ENCODE measurements around the gene BNIP1.
A peak's percentile ranks its signal among the peaks of the same experiment; 100 is the strongest.

BNIP1 gene

GRCh38 chr5:173165177-173166016 lies 21.1 kb downstream of the BNIP1 start:
- peak in 1 of 2 experiments; percentile 11 for DNase-seq

- DNase-seq = no peak
These were observed 27.8 kb downstream of the BNIP1 start for GRCh38 chr5:173172166-173172565.

- DNase-seq = no peak
These were observed 31.2 kb downstream of the BNIP1 start for GRCh38 chr5:173175523-173175922.

- DNase-seq = no peak
These were observed 34.1 kb downstream of the BNIP1 start for GRCh38 chr5:173178369-173178910.

GRCh38 chr5:173180331-173180730 lies 36.0 kb downstream of the BNIP1 start:
- DNase-seq = no peak

DNA sequence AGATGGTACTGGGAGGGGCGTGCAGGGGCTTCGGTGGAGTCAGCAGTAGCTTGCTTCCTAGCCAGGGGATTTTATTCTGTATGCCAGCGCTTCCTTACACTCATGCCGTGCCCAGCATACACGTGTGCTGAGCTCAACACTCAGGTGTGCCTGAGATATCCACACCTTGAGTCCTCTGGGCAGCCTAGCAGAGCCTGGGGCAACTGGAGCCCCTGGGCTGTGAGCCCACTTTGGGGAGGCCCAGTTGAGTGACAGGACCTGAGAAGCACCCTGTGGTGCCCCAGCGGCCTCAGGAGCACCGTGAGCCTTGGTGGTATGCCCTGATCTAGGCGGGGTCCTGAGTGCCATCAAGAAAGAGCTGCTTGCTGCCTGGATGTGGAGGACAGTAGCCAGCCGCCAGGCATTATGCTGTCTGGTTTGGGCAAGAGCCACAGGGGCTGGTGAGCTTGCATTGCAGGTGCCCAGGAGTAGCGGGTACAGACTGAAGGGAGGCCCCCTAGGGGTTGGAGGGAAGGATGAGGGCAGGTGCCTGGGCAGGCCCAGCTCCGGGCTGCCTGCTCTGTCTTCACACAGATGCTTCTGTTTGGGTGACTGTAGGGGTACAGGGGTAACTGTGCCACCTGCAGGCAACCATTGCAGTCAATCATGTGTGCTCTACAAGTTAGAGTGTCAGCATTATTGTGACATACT lies 42.9 kb downstream of the BNIP1 start:
- peak in 1 of 2 experiments; percentile 19 for DNase-seq

GRCh38 chr5:173188280-173188679 lies 43.9 kb downstream of the BNIP1 start:
- DNase-seq = no peak

- DNase-seq = no peak
These were observed 46.7 kb downstream of the BNIP1 start for GRCh38 chr5:173191015-173191414.

- no peak for DNase-seq
These were observed 47.2 kb downstream of the BNIP1 start for GRCh38 chr5:173191561-173191960.

DNA sequence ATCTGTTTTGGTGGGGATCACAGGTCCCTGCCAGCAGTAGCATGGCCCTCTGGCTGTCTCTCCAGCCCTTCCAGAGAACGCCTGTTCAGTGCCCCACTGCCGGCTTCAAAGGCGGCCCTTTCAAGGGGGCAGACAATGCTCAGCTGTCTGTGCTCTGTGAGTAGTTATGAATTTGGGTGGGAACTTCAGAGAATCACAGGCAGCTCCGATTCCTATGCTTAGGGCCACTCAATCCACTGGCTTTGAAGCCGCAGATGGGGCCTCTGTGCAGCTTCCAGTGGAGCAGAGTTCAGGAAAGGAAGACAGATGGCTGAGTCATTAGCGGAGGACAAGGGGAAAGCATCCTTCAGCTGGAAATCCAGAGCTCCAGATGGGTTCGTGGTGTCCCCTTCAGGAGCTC lies 48.2 kb downstream of the BNIP1 start:
- DNase-seq = peak; percentile 80 to 90

- DNase-seq = no peak
These were observed 52.0 kb downstream of the BNIP1 start for GRCh38 chr5:173196133-173196952.

DNA sequence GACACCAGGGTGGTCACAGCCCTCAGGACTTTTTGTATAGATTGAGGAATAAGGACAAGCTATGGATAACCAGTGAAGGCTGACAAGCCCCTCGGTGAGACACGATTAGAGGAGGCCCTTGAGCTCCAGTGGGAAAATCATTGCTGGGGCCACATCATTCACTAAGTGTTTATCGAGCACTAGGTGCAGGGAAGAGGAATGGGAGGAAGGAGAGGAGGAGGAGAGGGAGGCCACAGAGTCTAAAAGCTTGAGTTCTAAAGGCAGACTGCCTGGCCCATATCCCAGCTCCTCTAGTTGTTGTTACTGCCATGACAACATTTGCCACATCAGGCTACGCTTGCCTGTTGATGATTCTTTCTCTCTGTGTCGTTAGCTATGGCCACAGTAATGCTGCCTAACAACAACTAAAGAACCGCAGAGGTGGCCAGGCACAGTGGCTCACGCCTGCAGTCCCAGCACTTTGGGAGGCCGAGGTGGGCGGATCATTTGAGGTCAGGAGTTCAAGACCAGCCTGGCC lies 53.1 kb downstream of the BNIP1 start:
- DNase-seq = no peak

- DNase-seq = no peak
These were observed 53.7 kb downstream of the BNIP1 start for GRCh38 chr5:173198049-173198448.

DNA sequence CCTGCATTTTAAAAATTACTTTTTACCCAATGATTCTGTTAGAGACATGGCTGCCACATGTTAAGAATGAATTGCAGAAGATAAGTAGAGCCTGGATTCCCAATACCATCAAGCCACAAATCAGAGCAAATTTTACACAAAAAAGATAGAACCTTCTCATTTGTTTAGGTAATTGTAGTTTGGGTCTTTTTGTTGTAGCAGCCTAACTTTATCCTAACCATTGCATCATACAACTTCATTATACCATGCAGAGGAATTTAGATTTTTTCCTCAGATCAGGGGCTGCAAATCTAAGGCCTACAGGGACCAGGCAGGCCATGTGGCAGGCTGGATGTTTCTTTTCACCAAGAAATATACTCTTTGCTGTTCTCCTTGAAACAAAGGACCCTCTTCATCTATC lies 56.0 kb downstream of the BNIP1 start:
- DNase-seq = no peak

GRCh38 chr5:173201636-173202265 lies 57.4 kb downstream of the BNIP1 start:
- no peak for DNase-seq

- DNase-seq = no peak
These were observed 58.0 kb downstream of the BNIP1 start for GRCh38 chr5:173202266-173202875.

- peak in 1 of 2 experiments; percentile 11 for DNase-seq
These were observed 60.1 kb downstream of the BNIP1 start for GRCh38 chr5:173204185-173204979.

GRCh38 chr5:173205916-173206315 lies 61.6 kb downstream of the BNIP1 start:
- peak in 1 of 2 experiments; percentile 6 for DNase-seq

DNA sequence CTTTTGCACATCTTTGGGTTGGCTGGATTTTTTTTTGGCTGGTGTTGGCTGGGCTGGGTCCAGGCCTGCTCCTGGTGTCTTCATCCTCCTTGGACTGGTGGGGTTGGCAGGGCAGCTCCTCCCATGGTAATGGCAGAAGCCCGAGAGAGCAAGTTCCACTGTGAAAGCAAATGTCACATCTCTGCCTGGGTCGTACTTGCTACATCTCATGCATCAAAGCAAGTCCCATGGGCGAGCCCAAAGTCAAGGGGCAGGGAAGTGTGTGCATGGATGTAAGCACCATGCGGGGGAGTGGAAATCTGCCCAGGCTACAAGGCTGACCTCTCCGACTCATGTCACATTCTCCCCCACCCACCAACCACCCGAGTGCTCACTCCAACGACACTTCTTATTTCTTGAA lies 64.0 kb downstream of the BNIP1 start:
- DNase-seq = no peak

DNA sequence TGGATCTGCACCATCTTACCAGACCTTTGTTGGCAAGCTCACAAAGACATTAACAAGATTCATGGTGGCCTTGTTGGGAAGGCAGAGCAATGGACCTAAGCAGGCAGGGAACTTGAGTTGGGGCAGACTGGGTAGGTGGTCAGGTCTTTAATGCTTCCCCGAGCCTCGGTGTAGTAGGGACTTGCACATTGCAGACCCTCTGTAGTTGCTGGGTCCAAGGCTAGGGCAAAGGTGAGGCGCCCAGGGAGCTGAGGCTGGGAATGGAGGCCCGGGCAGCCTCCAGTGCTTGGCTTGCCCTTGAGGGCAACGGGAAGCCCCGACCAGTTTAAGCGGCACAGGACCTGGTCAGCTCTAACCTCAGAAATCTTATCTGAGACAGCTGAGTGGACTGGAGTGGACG lies 66.5 kb downstream of the BNIP1 start:
- no peak for DNase-seq

DNA sequence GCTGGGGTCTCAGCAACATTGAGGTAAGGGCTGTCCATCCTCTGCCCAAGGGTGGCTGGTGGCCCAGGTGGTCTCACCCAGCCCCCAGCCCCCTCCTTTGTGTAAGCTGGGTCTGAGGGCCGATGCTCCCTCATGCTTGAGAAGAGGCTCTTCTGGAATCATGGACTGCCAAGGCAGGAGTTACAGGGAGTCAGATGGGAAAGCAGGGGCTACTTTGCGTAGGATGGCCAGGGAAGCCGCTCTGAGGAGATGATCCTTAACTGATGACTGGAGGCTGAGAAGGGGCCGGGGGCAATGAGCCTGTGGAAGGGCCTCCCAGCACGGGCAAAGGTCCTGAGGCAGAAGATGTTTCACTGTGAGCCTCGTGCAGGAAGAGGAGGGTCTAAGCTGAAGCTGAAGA lies 67.0 kb downstream of the BNIP1 start:
- DNase-seq = no peak
